ENCODE data around the gene SFT2D1.

SFT2D1 gene

DNA sequence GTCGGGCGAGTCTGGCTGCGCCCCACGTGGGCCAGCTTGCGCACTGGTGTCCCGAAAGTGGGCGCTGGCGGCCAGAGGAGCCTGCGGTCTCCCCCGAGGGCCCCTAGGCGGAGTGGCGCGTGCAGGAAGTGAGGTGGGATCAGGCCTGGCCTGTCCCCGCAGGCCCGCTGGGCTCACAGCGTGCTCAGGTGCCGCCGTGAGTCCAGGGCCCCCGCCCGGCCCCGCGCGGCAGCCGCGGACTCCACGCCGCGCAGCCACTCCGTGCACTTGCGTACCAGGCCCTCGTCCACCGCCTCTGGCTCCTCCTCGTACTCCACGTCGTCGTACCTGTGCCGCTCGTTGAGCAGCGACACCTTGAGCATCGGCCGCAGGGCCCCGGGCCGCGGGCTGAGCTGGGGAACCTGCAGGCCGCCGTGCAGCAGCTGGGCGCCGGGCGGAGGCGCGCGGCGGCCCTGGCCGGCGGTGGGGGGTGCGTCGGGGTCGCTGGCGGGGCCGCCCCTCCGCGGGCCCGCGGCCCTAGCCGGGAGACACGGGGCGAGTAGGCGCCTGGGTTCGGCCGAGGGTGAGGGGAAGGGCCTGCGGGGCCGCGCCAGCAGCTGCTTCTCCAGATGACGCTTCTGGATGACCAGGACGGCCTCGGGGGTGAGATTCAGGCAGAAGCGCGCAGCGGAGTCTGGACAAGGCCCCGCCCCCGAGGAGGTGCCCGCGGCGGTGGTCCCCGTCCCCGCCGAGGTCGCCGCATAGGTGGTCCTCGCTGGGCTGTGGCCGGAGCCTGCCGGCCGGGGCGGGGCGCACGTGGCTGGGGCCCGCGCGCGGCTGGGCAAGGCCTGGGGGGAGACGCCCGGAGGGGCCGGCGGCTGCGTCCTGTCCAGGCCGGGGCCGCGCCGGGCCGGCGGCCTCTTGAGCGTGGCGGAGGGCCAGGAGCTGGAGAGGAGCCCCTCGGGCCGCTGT is 35.0 kb downstream of the SFT2D1 start:
- no peak for DNase-seq (ENCODE audit: low read depth)

DNA sequence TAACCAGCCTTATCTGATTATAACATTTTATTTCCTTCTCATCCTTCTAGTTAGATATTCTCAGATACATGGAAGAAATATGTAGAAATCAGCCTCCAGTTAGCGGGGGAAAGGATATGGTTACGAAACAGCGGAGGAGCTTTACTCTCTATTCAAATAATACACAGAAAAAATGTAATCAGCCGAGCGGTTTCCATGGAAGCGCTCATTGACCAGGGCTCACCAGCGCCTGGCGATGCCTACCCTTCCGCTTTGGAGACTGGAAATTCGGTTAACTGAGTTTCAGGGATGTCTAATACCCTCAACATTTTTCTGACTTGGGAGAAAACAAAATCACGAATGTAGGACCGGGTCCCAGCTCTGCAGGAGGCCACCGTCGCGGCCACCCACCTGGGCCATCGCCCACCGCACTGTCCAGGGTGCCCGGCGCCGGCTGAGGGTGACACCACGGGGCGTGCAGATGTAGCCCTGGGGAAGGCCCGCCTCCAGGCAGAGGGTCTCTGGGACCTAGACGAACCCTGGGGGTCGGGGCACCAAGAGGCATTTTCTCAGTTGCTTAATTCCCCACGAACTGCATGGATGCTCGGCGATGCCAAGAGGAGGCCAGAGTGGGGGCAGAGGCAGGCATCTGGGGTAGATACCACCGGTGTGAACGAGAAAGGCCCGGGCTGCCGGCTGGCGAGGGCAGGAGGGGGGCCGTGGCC is 35.8 kb downstream of the SFT2D1 start:
- DNase-seq (ENCODE audit: low read depth) = no peak

GRCh38 chr6:166305562-166306117 is 36.7 kb downstream of the SFT2D1 start:
- DNase-seq (ENCODE audit: low read depth) = no peak

GRCh38 chr6:166304106-166304505 is 38.2 kb downstream of the SFT2D1 start:
- DNase-seq (ENCODE audit: low read depth) = no peak

- no peak for DNase-seq (ENCODE audit: low read depth)
These were observed 40.5 kb downstream of the SFT2D1 start for GRCh38 chr6:166301611-166302529.

GRCh38 chr6:166300357-166300987 is 41.9 kb downstream of the SFT2D1 start:
- DNase-seq (ENCODE audit: low read depth) = no peak

- no peak for DNase-seq (ENCODE audit: low read depth)
These were observed 44.7 kb downstream of the SFT2D1 start for GRCh38 chr6:166297606-166298005.

DNA sequence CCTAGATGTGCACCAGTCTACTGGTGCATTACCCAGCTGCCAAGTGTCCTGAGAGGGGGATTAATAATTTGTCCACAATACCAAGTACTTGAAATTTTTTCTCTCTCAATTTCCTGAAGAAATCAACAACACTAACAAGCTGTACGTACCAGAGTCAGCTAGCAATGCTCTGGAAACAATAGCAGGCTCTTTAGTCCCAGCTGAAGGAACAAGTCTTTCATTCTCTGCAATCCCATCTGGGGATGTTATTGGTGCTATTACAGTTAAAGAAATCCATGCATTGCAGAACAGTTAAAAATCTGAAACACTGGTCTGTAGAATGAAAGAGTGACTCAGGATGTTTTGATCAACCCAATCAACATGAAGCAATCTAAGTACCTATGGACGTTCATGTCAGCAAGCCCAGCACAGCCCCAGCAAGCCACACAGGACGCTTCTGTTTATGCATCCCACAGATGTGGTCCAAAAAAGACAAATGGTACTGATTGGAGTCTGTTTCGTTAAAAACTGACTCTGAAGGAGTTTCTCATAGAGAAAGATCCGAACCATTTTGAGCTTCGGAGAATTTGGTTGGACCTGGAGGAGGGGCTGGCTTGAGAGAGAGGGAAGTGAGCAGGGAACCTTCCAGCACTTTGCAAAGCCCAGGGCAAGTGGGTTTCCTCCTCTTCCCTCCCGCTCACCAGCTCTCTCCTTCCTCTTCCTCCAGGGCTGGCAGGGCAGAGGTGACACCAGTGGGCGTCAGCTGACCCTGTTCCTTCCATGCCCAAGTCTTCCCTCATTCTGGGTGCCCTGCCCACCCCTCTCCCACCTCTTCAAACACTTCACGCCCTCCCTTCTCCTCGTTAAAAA is 46.1 kb downstream of the SFT2D1 start:
- no peak for DNase-seq (ENCODE audit: low read depth)

DNA sequence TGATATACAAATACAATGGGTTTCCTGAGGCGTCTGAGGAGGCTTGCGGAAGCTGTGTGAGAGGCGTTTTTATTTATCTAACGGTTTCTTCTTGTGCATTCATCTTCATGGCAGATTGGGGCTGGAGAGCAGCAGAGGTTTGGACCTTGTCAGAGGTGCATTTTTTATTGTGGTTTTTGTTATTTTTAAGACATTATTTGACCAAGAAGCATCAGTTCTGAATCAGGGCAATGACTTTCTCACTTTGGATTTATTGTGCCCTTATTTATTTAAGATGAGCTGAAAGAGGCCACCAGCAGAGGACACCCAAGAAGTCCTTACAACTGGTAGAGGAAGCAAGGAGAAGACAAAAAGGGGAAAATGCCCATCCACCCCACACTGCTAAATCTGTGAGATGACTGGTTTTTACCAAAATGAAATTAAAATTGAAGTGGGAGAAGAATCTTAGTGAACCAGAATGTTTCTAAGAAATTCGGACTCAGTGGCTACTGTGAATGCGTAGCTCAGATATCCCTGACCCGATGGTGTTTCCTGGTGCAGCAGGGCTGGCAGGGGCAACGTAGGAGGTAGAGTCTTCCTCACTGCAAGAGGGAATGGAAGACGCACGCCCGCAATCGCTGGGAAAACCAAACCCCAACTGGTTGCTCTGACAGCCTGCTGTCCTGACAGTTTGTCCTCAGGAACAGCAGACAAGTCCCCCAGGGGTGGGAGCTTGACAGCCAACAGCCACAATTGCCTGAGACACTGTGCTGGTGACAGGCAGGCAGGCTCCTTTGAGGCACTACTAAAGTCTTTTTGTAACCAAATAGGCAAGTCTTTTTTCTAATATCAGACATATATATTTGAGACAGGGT is 48.4 kb downstream of the SFT2D1 start:
- no peak for DNase-seq (ENCODE audit: low read depth)

GRCh38 chr6:166289207-166290060 is 52.9 kb downstream of the SFT2D1 start:
- no peak for DNase-seq (ENCODE audit: low read depth)

- DNase-seq (ENCODE audit: low read depth) = no peak
These were observed 55.5 kb downstream of the SFT2D1 start for GRCh38 chr6:166286839-166287271.

DNA sequence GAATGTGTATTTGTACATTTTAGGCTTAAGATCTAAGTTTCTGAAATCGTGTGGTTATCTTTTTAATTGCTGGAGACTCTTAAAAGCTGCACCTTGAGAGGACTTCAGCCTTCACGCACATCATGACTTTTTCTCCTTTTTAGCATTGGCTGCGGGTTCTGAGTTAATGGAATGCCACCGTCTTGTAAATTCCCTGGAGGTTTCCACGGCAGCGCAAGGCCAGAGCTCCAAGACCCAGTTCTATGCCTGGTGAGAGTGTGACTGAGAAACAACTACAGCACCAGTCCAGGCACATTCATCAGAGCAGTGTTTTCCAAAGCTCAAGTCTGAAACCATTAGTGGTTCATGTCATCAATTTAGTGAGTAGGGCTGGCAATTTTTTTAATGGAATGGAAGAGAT is 57.1 kb downstream of the SFT2D1 start:
- no peak for DNase-seq (ENCODE audit: low read depth)

DNA sequence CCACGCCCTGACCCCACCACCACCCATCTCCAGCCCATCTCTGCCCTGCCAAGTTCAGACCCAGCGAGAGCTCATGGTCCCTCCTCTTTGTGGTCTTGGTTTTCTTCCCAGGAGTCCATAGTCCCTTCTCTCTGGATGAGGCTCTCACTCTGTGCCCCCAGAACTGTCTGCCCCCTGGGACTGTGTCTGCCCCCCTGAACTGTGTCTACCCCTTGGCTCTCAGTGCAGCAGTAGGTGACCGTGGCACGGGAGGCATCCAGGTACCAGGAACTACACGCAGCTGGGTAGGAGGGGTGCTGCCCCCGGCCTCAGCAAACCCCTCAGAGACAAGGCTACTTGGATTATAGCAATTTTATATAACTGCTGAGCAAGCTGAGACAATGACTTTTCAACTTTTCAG is 57.7 kb downstream of the SFT2D1 start:
- DNase-seq (ENCODE audit: low read depth) = no peak

- no peak for DNase-seq (ENCODE audit: low read depth)
These were observed 59.8 kb downstream of the SFT2D1 start for GRCh38 chr6:166282394-166283032.

DNA sequence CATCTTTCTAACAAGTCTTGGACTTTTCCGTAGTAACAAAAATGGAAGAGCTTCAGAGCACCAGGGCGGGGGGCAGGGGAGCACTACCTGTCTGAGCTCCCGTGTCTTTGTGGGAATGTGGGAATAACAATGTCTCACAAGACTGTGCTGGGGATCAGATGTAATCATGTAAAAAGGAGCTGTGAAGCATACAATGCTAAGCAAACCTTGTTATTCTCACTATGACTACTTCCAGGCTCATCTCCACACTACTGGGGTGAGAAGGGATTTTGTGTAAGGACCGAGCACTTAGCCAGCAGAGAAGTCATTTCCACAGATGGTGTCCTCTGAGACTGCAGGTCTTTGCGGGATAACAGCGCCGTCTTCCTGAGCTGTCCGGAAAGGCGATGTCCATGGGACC is 61.2 kb downstream of the SFT2D1 start:
- DNase-seq (ENCODE audit: low read depth) = no peak

DNA sequence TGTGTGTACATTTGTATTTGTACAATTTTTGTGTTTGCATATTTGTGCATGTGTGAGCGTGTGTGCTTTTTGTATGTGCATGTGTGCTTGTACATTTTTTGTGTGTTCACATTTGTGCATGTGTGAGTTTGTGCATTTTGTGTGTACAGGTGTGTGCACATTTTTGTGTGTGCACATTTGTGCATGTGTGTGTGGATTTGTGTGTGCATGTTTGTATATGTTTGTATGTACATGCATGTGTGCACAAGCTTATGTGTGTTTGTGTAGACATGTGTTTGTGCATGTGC is 63.0 kb downstream of the SFT2D1 start:
- DNase-seq (ENCODE audit: low read depth) = no peak

DNA sequence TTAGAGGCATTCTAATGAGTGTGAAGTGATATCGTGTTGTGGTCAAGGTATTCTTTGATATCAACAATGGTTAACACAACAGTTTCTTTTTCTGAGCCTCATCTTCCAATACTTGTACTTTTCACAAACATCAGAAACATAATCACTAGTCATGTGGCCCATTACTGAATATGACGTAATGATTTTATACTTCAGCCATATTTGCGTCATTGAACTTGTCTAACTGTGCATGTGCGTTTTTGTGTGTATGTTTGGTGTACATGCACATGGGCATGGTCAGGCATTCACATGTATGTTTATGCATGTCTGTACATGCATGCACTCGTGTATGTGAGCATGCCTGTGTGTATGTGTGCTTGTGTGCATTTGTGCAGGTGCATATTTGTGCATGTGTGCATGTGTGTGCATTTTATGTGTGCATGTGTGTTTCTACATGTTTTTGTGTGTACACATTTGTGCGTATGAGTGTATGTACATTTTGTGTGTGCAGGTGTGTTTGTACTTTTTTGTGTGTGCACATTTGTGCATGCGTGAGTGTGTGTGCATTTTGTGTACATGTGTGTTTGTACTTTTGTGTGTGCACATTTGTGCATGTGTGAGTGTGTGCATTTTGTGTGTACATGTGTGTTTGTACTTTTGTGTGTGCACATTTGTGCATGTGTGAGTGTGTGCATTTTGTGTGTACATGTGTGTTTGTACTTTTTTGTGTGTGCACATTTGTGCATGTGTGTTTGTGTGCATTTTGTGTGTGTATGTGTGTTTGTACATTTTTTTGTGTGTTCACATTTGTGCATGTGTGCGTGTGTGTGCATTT is 63.6 kb downstream of the SFT2D1 start:
- no peak for DNase-seq (ENCODE audit: low read depth)

Data from stimulated activated CD8-positive, alpha-beta memory T cell treated with anti-CD3 and anti-CD28 coated beads, Interleukin-4, amount 100 ng/mL, for 24 hours (primary cell).